ELF-1 (cell line): ENCODE measurements around the gene CDC25B.
"Not testable (repeated sequence)": the region's sequence is repeated elsewhere in the genome, so short reads cannot be mapped to it uniquely, and the experiment has no call there.

Experiments used
- DNase-seq: peaks from one replicate; pipeline ENCODE4 v3.0.0-alpha.2; 2016; ENCODE audit warnings: low read depth, low spot score

Gene CDC25B

GRCh38 chr20:3784863-3785239 is 11.3 kb upstream of the CDC25B start:
- DNase-seq = no peak

GRCh38 chr20:3785240-3786125 is 10.6 kb upstream of the CDC25B start:
- no peak for DNase-seq

- DNase-seq = peak; percentile 40
Measured at GRCh38 chr20:3786126-3786484, 10.0 kb upstream of the CDC25B start.

GRCh38 chr20:3786665-3787323 is 9.3 kb upstream of the CDC25B start, which contains the start of gene CENPB:
TSS of gene CENPB (minus strand) at chr20:3786740. CDS start at chr20:3786483, 257 bp downstream.
- peak; percentile 80 for DNase-seq

- no peak for DNase-seq
Measured at GRCh38 chr20:3787324-3788014, 8.6 kb upstream of the CDC25B start.

- DNase-seq = no peak
Measured at GRCh38 chr20:3788685-3789155, 7.4 kb upstream of the CDC25B start.

GRCh38 chr20:3789201-3789600 is 6.9 kb upstream of the CDC25B start:
- DNase-seq = not testable (repeated sequence)

- not testable (repeated sequence) for DNase-seq
Measured at GRCh38 chr20:3794168-3794567, 1.9 kb upstream of the CDC25B start.

- no peak for DNase-seq
Measured at GRCh38 chr20:3794701-3795420, 1.2 kb upstream of the CDC25B start.

GRCh38 chr20:3796477-3797225 is 541 bp downstream of the CDC25B start:
- no peak for DNase-seq

- DNase-seq = no peak
Measured at GRCh38 chr20:3797226-3797545, 1.1 kb downstream of the CDC25B start.

GRCh38 chr20:3797592-3798372 is 1.7 kb downstream of the CDC25B start:
- no peak for DNase-seq

- no peak for DNase-seq
Measured at GRCh38 chr20:3798373-3798768, 2.3 kb downstream of the CDC25B start.

GRCh38 chr20:3798908-3799248 is 2.8 kb downstream of the CDC25B start:
- DNase-seq = no peak

- DNase-seq = peak; percentile 51
Measured at GRCh38 chr20:3800256-3800877, 4.3 kb downstream of the CDC25B start.

GRCh38 chr20:3800878-3801260 is 4.8 kb downstream of the CDC25B start:
- DNase-seq = no peak

- DNase-seq = no peak
Measured at GRCh38 chr20:3801299-3801698, 5.2 kb downstream of the CDC25B start.

GRCh38 chr20:3801846-3802245 is 5.7 kb downstream of the CDC25B start:
- no peak for DNase-seq

- DNase-seq = no peak
Measured at GRCh38 chr20:3802524-3803239, 6.6 kb downstream of the CDC25B start.
